GM23248 (cell line): ENCODE data around the gene SCAF1.

Source experiments
- EZH2 ChIP-seq: fragments of 200-600 bp; sonication (generic); IDR thresholded peaks from 2 replicates; pipeline ENCODE4 v1.6.1; 2018; ENCODE audit warnings: antibody characterized with exemption, mild to moderate bottlenecking; ENCODE audit not compliant: insufficient read depth, poor library complexity, severe bottlenecking
- EZH2phosphoT487 ChIP-seq: fragments of 200-600 bp; sonication (generic); IDR thresholded peaks from 2 replicates; pipeline ENCODE4 v1.6.1; 2018; ENCODE audit warnings: antibody characterized with exemption, moderate library complexity, mild to moderate bottlenecking, low read depth; ENCODE audit not compliant: insufficient read depth

- TF ChIP-seq EZH2phosphoT487: no peak
- no peak for TF ChIP-seq EZH2
Observed at GRCh38 chr19:49642492-49643035, 555 bp downstream of the SCAF1 start.
